ENCODE data around the gene CC2D2B. TPM values are rescaled to one million over a fixed set of nuclear protein-coding genes. Genes with fewer than 3 reads are reported as not detected.

CC2D2B gene
- total RNA-seq, 1 experiment from 2014 or later: 0.20 TPM

DNA sequence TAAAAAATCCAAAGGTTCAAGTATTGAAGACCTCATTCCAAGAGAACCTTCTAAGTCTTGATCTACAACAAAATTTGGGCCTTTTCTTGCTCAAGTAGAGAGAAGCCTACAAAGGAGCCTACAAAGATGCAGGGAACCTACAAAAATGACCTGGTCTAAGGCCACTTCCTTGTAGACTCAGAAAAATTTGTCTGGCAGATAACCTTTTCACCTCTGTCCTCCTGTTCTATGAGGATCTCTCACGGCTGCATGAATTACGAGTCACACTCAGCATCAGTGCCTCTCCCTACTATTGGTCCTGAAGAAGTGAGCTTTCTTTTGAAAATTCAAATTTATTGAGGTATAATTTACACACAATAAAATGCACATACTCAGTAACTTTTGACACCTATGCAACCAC, 164.9 kb downstream of the CC2D2B start (continued):
- TF ChIP-seq, protein P1, sequence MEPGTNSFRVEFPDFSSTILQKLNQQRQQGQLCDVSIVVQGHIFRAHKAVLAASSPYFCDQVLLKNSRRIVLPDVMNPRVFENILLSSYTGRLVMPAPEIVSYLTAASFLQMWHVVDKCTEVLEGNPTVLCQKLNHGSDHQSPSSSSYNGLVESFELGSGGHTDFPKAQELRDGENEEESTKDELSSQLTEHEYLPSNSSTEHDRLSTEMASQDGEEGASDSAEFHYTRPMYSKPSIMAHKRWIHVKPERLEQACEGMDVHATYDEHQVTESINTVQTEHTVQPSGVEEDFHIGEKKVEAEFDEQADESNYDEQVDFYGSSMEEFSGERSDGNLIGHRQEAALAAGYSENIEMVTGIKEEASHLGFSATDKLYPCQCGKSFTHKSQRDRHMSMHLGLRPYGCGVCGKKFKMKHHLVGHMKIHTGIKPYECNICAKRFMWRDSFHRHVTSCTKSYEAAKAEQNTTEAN (CRISPR knock-in tag; IDR thresholded peaks at IDR 0.05): no peak

DNA sequence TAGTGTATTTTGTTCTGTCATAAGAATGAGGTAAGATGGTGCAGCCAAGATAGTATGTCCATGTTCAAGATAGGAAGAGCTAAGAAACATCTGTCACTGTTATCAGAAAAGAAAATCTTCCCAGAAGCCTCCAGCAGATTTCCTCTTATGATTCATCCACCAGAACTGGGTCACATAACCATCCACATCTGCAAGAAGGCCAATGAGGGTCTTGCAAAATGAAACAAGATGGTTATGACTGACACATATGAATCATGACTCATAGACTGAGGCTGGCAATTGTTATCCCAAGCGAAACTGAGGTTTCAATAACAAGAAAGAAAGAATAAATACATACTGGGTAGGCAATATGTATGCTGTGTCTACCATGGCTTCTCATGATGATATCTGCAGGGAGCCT, 165.9 kb downstream of the CC2D2B start:
- no peaks in the 10 kb centered on the region; the same call in 1 of the 2 replicates for H3K27me3 Mint-ChIP-seq (ENCODE audit: low read depth)
- DNase-seq (ENCODE audit: low spot score) (no peak), ATAC-seq (no peak)
- H3K9me3 Mint-ChIP-seq: no peaks in the 10 kb centered on the region
- ChIA-PET POLR2A (no interaction called here), CTCF (no interaction called here)
- no peak overlapping the region for H3K27ac Mint-ChIP-seq
- H3K4me3 Mint-ChIP-seq: no peak overlapping the region
- peaks cover 27% of the 10 kb centered on the region for H3K4me1 Mint-ChIP-seq
- no peaks in the 10 kb centered on the region for H3K36me3 Mint-ChIP-seq
- TF ChIP-seq, protein P2, sequence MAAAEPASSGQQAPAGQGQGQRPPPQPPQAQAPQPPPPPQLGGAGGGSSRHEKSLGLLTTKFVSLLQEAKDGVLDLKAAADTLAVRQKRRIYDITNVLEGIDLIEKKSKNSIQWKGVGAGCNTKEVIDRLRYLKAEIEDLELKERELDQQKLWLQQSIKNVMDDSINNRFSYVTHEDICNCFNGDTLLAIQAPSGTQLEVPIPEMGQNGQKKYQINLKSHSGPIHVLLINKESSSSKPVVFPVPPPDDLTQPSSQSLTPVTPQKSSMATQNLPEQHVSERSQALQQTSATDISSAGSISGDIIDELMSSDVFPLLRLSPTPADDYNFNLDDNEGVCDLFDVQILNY (CRISPR knock-in tag; IDR thresholded peaks at IDR 0.05): no peak
- TF ChIP-seq FOXK1 (CRISPR knock-in tag; IDR thresholded peaks at IDR 0.05) (no peak), ZNF317 (CRISPR knock-in tag; IDR thresholded peaks at IDR 0.05; ENCODE audit: borderline replicate concordance, low read depth) (no peak), ZNF423 (CRISPR knock-in tag; IDR thresholded peaks at IDR 0.05) (no peak), ATF1 (CRISPR knock-in tag; IDR thresholded peaks at IDR 0.05) (no peak), ZNF416 (CRISPR knock-in tag; IDR thresholded peaks at IDR 0.05) (no peak), ETV6 (CRISPR knock-in tag; IDR thresholded peaks at IDR 0.05) (no peak), RORB (CRISPR knock-in tag; IDR thresholded peaks at IDR 0.05) (no peak), ZNF263 (CRISPR knock-in tag; IDR thresholded peaks at IDR 0.05; ENCODE audit: low read depth) (no peak), RELA (CRISPR knock-in tag; IDR thresholded peaks at IDR 0.05; ENCODE audit: borderline replicate concordance) (no peak), ZNF138 (CRISPR knock-in tag; conservative IDR thresholded peaks at IDR 0.05) (no peak), OVOL2 (CRISPR knock-in tag; IDR thresholded peaks at IDR 0.05; ENCODE audit: borderline replicate concordance) (no peak), GRHL2 (CRISPR knock-in tag; IDR thresholded peaks at IDR 0.05; ENCODE audit: insufficient replicate concordance, severe bottlenecking) (no peak), JUN (CRISPR knock-in tag; IDR thresholded peaks at IDR 0.05) (no peak)
- TF ChIP-seq, protein P3, sequence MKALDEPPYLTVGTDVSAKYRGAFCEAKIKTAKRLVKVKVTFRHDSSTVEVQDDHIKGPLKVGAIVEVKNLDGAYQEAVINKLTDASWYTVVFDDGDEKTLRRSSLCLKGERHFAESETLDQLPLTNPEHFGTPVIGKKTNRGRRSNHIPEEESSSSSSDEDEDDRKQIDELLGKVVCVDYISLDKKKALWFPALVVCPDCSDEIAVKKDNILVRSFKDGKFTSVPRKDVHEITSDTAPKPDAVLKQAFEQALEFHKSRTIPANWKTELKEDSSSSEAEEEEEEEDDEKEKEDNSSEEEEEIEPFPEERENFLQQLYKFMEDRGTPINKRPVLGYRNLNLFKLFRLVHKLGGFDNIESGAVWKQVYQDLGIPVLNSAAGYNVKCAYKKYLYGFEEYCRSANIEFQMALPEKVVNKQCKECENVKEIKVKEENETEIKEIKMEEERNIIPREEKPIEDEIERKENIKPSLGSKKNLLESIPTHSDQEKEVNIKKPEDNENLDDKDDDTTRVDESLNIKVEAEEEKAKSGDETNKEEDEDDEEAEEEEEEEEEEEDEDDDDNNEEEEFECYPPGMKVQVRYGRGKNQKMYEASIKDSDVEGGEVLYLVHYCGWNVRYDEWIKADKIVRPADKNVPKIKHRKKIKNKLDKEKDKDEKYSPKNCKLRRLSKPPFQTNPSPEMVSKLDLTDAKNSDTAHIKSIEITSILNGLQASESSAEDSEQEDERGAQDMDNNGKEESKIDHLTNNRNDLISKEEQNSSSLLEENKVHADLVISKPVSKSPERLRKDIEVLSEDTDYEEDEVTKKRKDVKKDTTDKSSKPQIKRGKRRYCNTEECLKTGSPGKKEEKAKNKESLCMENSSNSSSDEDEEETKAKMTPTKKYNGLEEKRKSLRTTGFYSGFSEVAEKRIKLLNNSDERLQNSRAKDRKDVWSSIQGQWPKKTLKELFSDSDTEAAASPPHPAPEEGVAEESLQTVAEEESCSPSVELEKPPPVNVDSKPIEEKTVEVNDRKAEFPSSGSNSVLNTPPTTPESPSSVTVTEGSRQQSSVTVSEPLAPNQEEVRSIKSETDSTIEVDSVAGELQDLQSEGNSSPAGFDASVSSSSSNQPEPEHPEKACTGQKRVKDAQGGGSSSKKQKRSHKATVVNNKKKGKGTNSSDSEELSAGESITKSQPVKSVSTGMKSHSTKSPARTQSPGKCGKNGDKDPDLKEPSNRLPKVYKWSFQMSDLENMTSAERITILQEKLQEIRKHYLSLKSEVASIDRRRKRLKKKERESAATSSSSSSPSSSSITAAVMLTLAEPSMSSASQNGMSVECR (CRISPR knock-in tag; IDR thresholded peaks at IDR 0.05; ENCODE audit: borderline replicate concordance): no peak
- TF ChIP-seq, protein P4, sequence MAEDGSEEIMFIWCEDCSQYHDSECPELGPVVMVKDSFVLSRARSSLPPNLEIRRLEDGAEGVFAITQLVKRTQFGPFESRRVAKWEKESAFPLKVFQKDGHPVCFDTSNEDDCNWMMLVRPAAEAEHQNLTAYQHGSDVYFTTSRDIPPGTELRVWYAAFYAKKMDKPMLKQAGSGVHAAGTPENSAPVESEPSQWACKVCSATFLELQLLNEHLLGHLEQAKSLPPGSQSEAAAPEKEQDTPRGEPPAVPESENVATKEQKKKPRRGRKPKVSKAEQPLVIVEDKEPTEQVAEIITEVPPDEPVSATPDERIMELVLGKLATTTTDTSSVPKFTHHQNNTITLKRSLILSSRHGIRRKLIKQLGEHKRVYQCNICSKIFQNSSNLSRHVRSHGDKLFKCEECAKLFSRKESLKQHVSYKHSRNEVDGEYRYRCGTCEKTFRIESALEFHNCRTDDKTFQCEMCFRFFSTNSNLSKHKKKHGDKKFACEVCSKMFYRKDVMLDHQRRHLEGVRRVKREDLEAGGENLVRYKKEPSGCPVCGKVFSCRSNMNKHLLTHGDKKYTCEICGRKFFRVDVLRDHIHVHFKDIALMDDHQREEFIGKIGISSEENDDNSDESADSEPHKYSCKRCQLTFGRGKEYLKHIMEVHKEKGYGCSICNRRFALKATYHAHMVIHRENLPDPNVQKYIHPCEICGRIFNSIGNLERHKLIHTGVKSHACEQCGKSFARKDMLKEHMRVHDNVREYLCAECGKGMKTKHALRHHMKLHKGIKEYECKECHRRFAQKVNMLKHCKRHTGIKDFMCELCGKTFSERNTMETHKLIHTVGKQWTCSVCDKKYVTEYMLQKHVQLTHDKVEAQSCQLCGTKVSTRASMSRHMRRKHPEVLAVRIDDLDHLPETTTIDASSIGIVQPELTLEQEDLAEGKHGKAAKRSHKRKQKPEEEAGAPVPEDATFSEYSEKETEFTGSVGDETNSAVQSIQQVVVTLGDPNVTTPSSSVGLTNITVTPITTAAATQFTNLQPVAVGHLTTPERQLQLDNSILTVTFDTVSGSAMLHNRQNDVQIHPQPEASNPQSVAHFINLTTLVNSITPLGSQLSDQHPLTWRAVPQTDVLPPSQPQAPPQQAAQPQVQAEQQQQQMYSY (CRISPR knock-in tag; IDR thresholded peaks at IDR 0.05): no peak
- TF ChIP-seq, protein P5, sequence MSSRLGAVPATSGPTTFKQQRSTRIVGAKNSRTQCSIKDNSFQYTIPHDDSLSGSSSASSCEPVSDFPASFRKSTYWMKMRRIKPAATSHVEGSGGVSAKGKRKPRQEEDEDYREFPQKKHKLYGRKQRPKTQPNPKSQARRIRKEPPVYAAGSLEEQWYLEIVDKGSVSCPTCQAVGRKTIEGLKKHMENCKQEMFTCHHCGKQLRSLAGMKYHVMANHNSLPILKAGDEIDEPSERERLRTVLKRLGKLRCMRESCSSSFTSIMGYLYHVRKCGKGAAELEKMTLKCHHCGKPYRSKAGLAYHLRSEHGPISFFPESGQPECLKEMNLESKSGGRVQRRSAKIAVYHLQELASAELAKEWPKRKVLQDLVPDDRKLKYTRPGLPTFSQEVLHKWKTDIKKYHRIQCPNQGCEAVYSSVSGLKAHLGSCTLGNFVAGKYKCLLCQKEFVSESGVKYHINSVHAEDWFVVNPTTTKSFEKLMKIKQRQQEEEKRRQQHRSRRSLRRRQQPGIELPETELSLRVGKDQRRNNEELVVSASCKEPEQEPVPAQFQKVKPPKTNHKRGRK (CRISPR knock-in tag; IDR thresholded peaks at IDR 0.05; ENCODE audit: borderline replicate concordance): no peak
- TF ChIP-seq, protein P6, sequence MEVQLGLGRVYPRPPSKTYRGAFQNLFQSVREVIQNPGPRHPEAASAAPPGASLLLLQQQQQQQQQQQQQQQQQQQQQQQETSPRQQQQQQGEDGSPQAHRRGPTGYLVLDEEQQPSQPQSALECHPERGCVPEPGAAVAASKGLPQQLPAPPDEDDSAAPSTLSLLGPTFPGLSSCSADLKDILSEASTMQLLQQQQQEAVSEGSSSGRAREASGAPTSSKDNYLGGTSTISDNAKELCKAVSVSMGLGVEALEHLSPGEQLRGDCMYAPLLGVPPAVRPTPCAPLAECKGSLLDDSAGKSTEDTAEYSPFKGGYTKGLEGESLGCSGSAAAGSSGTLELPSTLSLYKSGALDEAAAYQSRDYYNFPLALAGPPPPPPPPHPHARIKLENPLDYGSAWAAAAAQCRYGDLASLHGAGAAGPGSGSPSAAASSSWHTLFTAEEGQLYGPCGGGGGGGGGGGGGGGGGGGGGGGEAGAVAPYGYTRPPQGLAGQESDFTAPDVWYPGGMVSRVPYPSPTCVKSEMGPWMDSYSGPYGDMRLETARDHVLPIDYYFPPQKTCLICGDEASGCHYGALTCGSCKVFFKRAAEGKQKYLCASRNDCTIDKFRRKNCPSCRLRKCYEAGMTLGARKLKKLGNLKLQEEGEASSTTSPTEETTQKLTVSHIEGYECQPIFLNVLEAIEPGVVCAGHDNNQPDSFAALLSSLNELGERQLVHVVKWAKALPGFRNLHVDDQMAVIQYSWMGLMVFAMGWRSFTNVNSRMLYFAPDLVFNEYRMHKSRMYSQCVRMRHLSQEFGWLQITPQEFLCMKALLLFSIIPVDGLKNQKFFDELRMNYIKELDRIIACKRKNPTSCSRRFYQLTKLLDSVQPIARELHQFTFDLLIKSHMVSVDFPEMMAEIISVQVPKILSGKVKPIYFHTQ (CRISPR knock-in tag; IDR thresholded peaks at IDR 0.05): no peak
- TF ChIP-seq, protein P7, sequence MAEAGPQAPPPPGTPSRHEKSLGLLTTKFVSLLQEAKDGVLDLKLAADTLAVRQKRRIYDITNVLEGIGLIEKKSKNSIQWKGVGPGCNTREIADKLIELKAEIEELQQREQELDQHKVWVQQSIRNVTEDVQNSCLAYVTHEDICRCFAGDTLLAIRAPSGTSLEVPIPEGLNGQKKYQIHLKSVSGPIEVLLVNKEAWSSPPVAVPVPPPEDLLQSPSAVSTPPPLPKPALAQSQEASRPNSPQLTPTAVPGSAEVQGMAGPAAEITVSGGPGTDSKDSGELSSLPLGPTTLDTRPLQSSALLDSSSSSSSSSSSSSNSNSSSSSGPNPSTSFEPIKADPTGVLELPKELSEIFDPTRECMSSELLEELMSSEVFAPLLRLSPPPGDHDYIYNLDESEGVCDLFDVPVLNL (CRISPR knock-in tag; IDR thresholded peaks at IDR 0.05; ENCODE audit: borderline replicate concordance, low read depth): no peak

All from WTC11 (cell line).